HUES6 (cell line): Measurements from ENCODE around the gene PLOD2.

ENCODE experiments used
- H3K27ac ChIP-seq: 2 replicates; pipeline ENCODE4 v1.7.0; 2013; ENCODE audit warnings: low read depth, mild to moderate bottlenecking, low read length, inconsistent platforms
- H3K27me3 ChIP-seq: 2 replicates; pipeline ENCODE4 v1.6.1; 2013; ENCODE audit warnings: low read length; ENCODE audit not compliant: control insufficient read depth, insufficient read depth
- H3K36me3 ChIP-seq: 2 replicates; pipeline ENCODE4 v1.6.1; 2013; ENCODE audit warnings: low read length; ENCODE audit not compliant: control insufficient read depth, insufficient read depth
- H3K4me1 ChIP-seq: 2 replicates; pipeline ENCODE4 v1.6.1; 2013; ENCODE audit warnings: low read length; ENCODE audit not compliant: control insufficient read depth, insufficient read depth
- H3K4me3 ChIP-seq: 2 replicates; pipeline ENCODE4 v1.5.1; 2013; ENCODE audit warnings: low read depth, low read length
- H3K9ac ChIP-seq: one replicate; pipeline ENCODE4 v1.6.1; 2013; ENCODE audit warnings: mild to moderate bottlenecking, low read length
- H3K9me3 ChIP-seq: 2 replicates; pipeline ENCODE4 v1.6.1; 2013; ENCODE audit warnings: low read depth, low read length; ENCODE audit not compliant: control insufficient read depth, insufficient read depth

The PLOD2 gene

DNA sequence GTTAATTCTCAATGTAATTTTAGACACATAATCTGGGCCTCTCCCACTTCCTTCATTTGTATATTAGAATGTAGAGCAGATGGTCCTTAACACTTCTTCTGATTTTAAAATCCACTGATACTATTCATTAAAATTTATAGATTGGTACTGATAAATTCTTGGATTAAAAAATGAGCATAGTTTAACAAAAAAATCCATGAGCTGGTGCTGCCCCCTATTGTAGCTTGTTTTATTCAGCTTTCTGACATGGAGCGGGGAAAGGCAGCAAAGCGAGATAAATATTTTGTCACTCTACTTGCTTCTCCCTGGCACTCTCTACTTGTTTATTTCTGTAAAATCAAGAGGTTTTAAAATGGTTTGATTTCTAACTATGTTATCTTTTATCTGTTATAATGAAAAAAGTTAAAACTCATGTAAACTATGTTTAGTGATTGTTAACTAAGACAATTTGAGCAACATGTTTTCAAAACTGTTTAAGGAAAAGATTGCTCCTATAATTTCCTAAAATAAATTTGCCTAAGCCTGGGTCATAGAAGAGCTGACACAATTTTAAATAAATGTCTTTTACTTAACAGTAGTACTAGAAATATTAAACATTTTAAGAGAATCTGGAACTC is 26.5 kb upstream of the PLOD2 start:
- no peak overlapping the region for H3K9ac ChIP-seq
- no peak overlapping the region for H3K4me3 ChIP-seq
- no peak overlapping the region for H3K27ac ChIP-seq
- H3K27me3 ChIP-seq: no peaks in the 10 kb centered on the region
- H3K9me3 ChIP-seq: no peaks in the 10 kb centered on the region
- no peaks in the 10 kb centered on the region for H3K4me1 ChIP-seq
- H3K36me3 ChIP-seq: no peaks in the 10 kb centered on the region

DNA sequence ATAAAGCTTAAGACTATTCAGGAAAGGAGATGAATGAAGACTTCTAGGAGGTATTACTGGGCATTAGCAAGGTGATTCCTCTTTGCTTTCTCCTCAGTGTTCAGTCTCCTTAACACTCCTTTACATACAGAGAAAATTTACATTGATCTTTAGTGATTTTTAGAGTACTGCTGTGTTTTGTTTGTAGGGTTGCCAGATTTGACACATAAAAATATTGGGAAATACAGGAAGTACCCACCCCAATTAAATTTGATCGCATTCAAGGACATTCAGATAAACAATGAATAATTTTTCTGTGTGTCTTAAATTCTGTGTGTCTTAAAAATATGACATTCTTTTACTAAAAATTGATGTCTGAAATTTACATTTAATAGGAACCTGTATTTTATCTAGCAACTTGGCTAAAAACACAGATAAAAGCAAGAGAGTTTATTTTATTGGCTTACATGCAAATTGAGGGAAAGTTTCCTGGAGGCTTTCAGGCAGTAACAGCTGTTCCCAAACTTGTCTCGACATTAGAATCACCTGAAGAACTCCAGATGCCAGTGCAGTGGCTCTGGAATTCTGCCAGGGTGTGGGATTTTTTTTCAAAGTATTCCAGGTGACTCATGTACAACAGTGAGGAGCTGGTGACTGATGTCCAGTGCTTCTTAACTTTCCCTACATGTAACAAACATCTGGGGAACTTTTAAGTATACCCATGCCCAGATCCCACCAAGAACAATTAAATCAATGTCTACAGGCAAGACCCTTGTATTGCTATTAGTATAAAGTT is 23.4 kb upstream of the PLOD2 start:
- H3K36me3 ChIP-seq: no peaks in the 10 kb centered on the region
- H3K4me3 ChIP-seq: no peak overlapping the region
- H3K27ac ChIP-seq: no peak overlapping the region
- H3K27me3 ChIP-seq: no peaks in the 10 kb centered on the region
- no peak overlapping the region for H3K9ac ChIP-seq
- no peaks in the 10 kb centered on the region for H3K4me1 ChIP-seq
- no peaks in the 10 kb centered on the region for H3K9me3 ChIP-seq

DNA sequence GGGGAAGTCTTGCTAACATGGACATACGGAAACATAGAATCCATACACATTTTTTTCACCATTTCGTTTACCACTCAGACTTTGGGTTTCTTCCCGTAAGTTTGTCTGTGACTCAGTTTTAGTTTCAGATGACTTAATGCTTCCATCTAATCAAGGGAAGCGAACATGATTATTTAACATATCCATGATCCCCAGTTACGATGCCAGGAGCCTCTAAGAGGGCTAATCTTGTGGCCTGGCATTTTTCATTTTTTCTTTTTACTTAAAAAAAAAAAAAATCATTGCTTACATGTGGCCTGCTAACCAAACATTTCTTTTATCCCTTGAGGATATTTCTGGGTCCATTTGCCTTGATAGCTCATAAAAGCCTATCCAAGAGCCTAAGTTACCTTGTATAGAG is 20.2 kb upstream of the PLOD2 start:
- H3K4me3 ChIP-seq: no peak overlapping the region
- no peak overlapping the region for H3K27ac ChIP-seq
- H3K4me1 ChIP-seq: no peaks in the 10 kb centered on the region
- H3K27me3 ChIP-seq: no peaks in the 10 kb centered on the region
- H3K9me3 ChIP-seq: no peaks in the 10 kb centered on the region
- no peaks in the 10 kb centered on the region for H3K36me3 ChIP-seq
- no peak overlapping the region for H3K9ac ChIP-seq

DNA sequence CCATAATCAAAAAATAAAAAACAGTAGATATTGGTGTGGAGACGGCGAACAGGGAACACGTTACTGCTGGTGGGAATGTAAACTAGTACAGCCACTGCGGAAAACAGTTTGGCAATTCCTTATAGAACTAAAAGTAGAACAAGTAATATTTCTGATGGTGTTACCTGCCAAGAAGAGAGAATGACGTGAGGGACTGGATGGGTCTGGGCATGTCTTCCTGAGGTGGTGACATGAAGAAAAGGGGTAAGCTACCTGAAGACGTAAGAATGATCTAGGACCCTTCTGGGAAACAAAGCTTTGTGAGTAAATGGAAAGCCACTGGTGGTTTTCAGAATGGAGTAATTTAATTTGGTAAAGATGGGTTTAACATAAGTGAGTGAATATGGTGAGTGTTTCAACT is 19.4 kb upstream of the PLOD2 start:
- Histone ChIP-seq H3K9ac (no peak overlapping the region), H3K4me3 (no peak overlapping the region), H3K9me3 (no peaks in the 10 kb centered on the region), H3K27ac (no peak overlapping the region), H3K4me1 (no peaks in the 10 kb centered on the region), H3K36me3 (no peaks in the 10 kb centered on the region), H3K27me3 (no peaks in the 10 kb centered on the region)

DNA sequence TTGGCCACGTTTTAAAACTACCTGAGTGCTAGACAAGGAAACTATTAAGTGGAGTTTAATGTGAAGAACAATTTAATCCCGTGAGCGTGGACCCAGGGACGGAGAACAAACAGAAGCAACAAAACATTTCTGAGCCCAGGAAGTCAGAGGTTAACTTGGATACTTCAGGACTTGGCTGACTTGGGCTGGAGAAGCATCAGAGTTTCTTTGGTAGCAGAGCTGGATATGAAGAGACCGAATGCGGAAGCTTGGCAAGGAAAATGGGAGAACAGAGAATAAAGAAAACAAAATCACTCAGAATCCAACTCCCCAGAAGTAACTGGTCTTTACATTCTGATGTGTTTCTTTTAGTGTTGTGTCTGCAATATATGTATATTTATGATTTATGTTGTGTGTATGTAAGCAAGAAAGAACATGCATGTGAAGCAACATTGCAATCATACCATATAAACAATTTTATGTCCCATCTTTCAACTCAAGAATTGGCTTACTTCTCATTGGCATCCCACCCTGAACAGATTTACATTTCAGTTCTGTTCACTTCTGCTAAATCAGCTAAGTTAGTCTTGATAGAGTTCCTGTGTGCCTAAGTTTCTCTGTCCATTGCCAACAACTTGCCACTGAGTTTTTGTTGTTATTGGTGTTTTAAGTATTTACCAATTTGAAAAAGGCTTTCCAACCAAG is 17.2 kb upstream of the PLOD2 start:
- Histone ChIP-seq H3K9ac (no peak overlapping the region), H3K27me3 (no peaks in the 10 kb centered on the region), H3K9me3 (no peaks in the 10 kb centered on the region), H3K36me3 (no peaks in the 10 kb centered on the region), H3K4me1 (no peaks in the 10 kb centered on the region), H3K4me3 (no peak overlapping the region), H3K27ac (no peak overlapping the region)

DNA sequence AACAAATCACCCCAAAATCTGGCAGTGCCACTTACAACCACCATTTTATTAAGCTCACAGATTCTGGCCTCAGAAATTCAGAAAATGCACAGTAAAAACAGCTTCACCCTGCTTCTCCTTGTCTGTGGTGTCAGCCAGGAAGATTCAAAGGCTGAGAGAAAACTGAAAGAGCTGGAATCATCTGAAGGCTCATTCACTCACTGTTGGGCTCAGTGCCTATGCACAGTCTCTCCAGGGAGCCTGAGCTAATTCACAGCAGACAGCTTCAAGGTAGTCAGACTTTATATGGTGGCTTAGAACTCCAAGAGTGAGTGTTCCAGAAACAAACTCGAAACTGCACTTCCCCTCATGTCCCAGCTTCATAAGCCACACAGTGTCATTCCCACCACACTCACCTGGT is 16.5 kb upstream of the PLOD2 start:
- no peaks in the 10 kb centered on the region for H3K36me3 ChIP-seq
- H3K4me1 ChIP-seq: no peaks in the 10 kb centered on the region
- no peaks in the 10 kb centered on the region for H3K27me3 ChIP-seq
- no peak overlapping the region for H3K27ac ChIP-seq
- H3K9me3 ChIP-seq: no peaks in the 10 kb centered on the region
- H3K4me3 ChIP-seq: no peak overlapping the region
- H3K9ac ChIP-seq: no peak overlapping the region

DNA sequence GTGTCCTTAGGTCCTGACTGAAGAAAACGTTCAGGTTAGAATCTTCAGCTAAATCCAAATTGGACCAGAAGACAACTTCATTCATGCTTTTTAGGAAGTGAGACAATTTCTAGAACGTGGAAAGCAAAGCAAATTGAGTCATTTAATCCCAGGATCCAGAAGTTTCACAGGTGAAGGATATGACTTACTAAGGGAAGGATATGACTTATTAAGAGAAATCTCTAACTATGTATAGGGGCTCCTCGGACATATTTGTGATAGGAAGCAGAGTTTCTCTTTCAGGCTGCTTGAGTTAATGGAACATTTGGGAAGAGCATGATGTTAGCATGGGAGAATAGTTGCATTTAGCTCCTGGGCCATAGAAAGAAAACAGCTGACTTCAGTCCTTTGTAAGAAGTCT is 16.1 kb upstream of the PLOD2 start:
- Histone ChIP-seq H3K27ac (no peak overlapping the region), H3K9ac (no peak overlapping the region), H3K4me1 (no peaks in the 10 kb centered on the region), H3K27me3 (no peaks in the 10 kb centered on the region), H3K4me3 (no peak overlapping the region), H3K9me3 (no peaks in the 10 kb centered on the region), H3K36me3 (no peaks in the 10 kb centered on the region)

DNA sequence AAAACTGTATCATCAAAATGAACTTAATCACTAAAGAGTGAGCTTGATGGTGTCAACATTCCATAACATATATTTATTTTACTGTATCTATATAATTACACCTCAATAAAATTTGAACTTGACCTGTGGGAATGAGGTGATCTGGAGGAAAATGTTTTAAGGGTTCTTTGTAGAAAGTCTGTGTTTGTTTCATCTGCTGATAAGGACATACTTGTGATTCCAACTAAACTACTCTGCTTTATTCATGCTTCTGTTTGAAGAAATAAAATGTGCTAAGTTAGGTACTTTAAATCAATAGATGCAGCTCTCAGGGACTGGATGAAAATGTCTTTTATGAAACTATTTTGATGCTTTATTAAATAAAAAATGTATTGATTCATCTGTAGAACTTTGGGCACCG is 11.6 kb upstream of the PLOD2 start:
- no peak overlapping the region for H3K4me3 ChIP-seq
- no peaks in the 10 kb centered on the region for H3K36me3 ChIP-seq
- no peak overlapping the region for H3K9ac ChIP-seq
- H3K9me3 ChIP-seq: no peaks in the 10 kb centered on the region
- no peaks in the 10 kb centered on the region for H3K4me1 ChIP-seq
- H3K27ac ChIP-seq: no peak overlapping the region
- no peaks in the 10 kb centered on the region for H3K27me3 ChIP-seq

DNA sequence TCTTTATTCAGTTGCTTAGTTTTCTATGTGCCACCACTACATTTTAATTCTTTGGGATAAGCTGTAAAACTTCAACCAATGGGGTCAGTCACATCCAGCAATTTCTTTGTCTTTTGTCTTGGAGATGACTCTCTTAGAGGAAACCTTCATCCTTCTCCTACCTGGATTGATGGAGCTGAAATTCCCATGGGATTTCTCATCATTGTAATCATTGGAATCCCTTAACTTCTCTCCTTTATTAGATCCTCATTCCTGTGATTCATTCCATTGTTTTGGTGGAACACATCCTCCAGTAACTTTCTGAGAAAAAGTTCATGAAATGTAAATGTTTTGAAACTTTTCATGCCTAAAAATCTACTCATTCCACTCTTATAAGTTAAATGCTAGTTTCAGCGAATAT is 9.6 kb upstream of the PLOD2 start:
- H3K36me3 ChIP-seq: no peaks in the 10 kb centered on the region
- H3K9ac ChIP-seq: no peak overlapping the region
- H3K27me3 ChIP-seq: no peaks in the 10 kb centered on the region
- H3K4me3 ChIP-seq: no peak overlapping the region
- H3K27ac ChIP-seq: no peak overlapping the region
- peaks cover 8% of the 10 kb centered on the region for H3K4me1 ChIP-seq
- no peaks in the 10 kb centered on the region for H3K9me3 ChIP-seq

DNA sequence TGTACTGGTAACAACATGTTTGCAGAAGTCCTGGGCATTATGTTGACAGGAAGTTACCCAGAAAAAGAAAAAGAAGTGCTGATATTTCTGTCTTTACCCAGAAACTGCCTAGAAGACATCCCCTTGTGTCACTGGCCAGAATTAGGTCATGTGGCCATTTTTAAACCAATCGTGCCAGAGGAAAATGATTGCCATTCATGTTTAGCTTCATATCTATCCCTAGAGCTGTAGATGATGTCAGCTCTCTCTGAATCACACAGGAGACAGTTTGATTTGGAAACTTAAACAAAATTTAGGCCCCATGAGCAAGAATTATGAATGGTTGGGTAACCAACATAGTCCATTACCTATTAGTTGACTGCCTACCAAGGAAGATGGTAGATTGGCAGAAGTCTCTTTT is 8.9 kb upstream of the PLOD2 start:
- Histone ChIP-seq H3K4me1 (peaks cover 15% of the 10 kb centered on the region), H3K27ac (no peak overlapping the region), H3K4me3 (no peak overlapping the region), H3K27me3 (no peaks in the 10 kb centered on the region), H3K36me3 (no peaks in the 10 kb centered on the region), H3K9me3 (no peaks in the 10 kb centered on the region), H3K9ac (no peak overlapping the region)

DNA sequence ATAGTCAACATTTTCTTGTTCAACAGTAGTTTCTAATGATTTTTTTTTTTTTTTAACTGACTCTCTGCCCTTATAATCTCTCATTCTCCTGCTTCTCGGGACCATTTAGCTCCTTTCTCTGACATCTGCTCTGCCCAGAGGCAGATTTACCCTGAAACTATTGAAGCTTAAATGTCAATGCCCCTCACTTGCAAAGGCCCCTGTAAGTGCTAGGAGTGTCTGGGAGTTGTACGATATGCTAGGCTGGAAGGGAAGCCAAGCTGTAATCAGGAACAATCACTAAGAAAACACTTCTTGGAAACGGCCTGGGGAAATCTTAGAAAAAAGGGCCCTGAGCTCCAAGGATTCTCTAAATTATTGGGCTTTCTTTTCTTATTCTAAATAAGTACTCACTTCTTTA is 5.8 kb upstream of the PLOD2 start:
- H3K27me3 ChIP-seq: peaks cover 9% of the 10 kb centered on the region; the same call in 1 of the 2 replicates
- H3K9ac ChIP-seq: no peak overlapping the region
- no peaks in the 10 kb centered on the region for H3K9me3 ChIP-seq
- H3K36me3 ChIP-seq: no peaks in the 10 kb centered on the region
- H3K27ac ChIP-seq: no peak overlapping the region
- H3K4me3 ChIP-seq: no peak overlapping the region
- H3K4me1 ChIP-seq: peaks cover 23% of the 10 kb centered on the region
